Measurements from ENCODE around the gene PCSK4.
"Not testable (repeated sequence)": the region's sequence is repeated elsewhere in the genome, so short reads cannot be mapped to it uniquely, and the experiment has no call there.

The PCSK4 gene

GRCh38 chr19:1489463-1490310 lies 463 bp downstream of the PCSK4 start:
- no peak for DNase-seq

GRCh38 chr19:1488282-1488601 lies 1.9 kb downstream of the PCSK4 start:
- no peak for DNase-seq

- no peak for DNase-seq
Observed at GRCh38 chr19:1487576-1488281, 2.4 kb downstream of the PCSK4 start.

- DNase-seq, result no peak
Observed at GRCh38 chr19:1486720-1487575, 3.2 kb downstream of the PCSK4 start.

GRCh38 chr19:1483979-1484428 lies 6.1 kb downstream of the PCSK4 start:
- DNase-seq, result no peak

- DNase-seq, result no peak
Observed at GRCh38 chr19:1483131-1483978, 6.8 kb downstream of the PCSK4 start.

- DNase-seq, result no peak
Observed at GRCh38 chr19:1482361-1483130, 7.6 kb downstream of the PCSK4 start.

- DNase-seq, result no peak
Observed at GRCh38 chr19:1481893-1482360, 8.2 kb downstream of the PCSK4 start.

GRCh38 chr19:1481224-1481892 lies 8.8 kb downstream of the PCSK4 start:
- no peak for DNase-seq

GRCh38 chr19:1478934-1479707 lies 11.0 kb downstream of the PCSK4 start, which contains the start of gene C19orf25:
C19orf25 (minus strand) TSS chr19:1479215; CDS start chr19:1478903, 312 bp downstream.
- peak; percentile 33 to 97 (median 87) for DNase-seq

GRCh38 chr19:1477056-1477455 lies 13.1 kb downstream of the PCSK4 start:
- DNase-seq, result not testable (repeated sequence)

GRCh38 chr19:1475751-1476437 lies 14.3 kb downstream of the PCSK4 start:
- no peak for DNase-seq

- DNase-seq, result no peak
Observed at GRCh38 chr19:1474765-1475351, 15.3 kb downstream of the PCSK4 start.

- peak in 47 of 51 donors; percentile 9 to 87 (median 62) for DNase-seq
Observed at GRCh38 chr19:1474011-1474764, 16.0 kb downstream of the PCSK4 start.

GRCh38 chr19:1473085-1473851 lies 16.9 kb downstream of the PCSK4 start:
- peak in 7 of 51 donors; percentile 32 to 58 (median 51) for DNase-seq

Data from hypothalamus (tissue), 51 donors.